Tibial nerve (tissue), 4 donors: Measurements from ENCODE around the gene CA12. TPM values are rescaled to one million over a fixed set of nuclear protein-coding genes. Genes with fewer than 3 reads are reported as not detected.

Experiments
- DNase-seq, 2 donors: peaks; one replicate each; pipeline ENCODE4 v3.0.0-alpha.2; 2019; ENCODE audit warnings: low spot score in 2 of 2
- H3K27ac ChIP-seq, 4 donors: fragments of 200-600 bp; sonication (generic) in 3 of 4; one replicate each; pipeline ENCODE4 v1.5.1; 2017 to 2019; ENCODE audit warnings: mild to moderate bottlenecking in 1 of 4
- H3K27me3 ChIP-seq, 2 donors: fragments of 200-600 bp; sonication (generic) in 1 of 2; one replicate each; pipeline versions ENCODE4 v1.5.1 to v1.6.0; 2017 to 2019
- H3K36me3 ChIP-seq, 3 donors: fragments of 200-600 bp; sonication (generic); one replicate each; pipeline ENCODE4 v1.5.1; 2018 to 2019
- H3K4me1 ChIP-seq, 4 donors: fragments of 200-600 bp; sonication (generic) in 3 of 4; one replicate each; pipeline ENCODE4 v1.5.1; 2017 to 2019
- H3K4me3 ChIP-seq, 4 donors: fragments of 200-600 bp; sonication (generic) in 3 of 4; one replicate each; pipeline ENCODE4 v1.5.1; 2017 to 2019; ENCODE audit warnings: mild to moderate bottlenecking in 1 of 4, moderate library complexity in 1 of 4
- H3K9me3 ChIP-seq, 4 donors: fragments of 200-600 bp; sonication (generic) in 3 of 4; one replicate each; pipeline ENCODE4 v1.5.1; 2017 to 2019
- EP300 ChIP-seq, 2 donors: sonication (generic); formaldehyde crosslinking; IDR thresholded peaks; one replicate each; pipeline ENCODE4 v1.6.1; 2017; ENCODE audit warnings: antibody characterized with exemption in 2 of 2, mild to moderate bottlenecking in 1 of 2
- POLR2A ChIP-seq, 2 donors: fragments of 450-650 bp; IDR thresholded peaks; one replicate each; pipeline ENCODE4 v1.6.1; 2017; ENCODE audit warnings: antibody characterized with exemption in 2 of 2, mild to moderate bottlenecking in 2 of 2, moderate library complexity in 2 of 2
- WGBS, 2 donors: methylation state at CpG; one replicate each; pipeline ENCODE4 v1.1.5; 2018; 5-methylcytosine and 5-hydroxymethylcytosine counted together
- total RNA-seq, 4 donors: library from RNA; depleted of rRNA; stranded (reverse); fragments of >200 nt; gene quantifications; one replicate each; pipeline ENCODE4 v1.1.0, GENCODE V29; 2016
- TF ChIP-seq, protein P1 (sequence below), 5 experiments: fragments of 200-600 bp in 3 of 5; fragments of 450-650 bp in 2 of 5; sonication (generic) in 3 of 5; IDR thresholded peaks; one replicate each; pipeline ENCODE4 v1.5.1; 2016 to 2019; ENCODE audit warnings: antibody characterized with exemption in 5 of 5, mild to moderate bottlenecking in 3 of 5, moderate library complexity in 2 of 5

The CA12 gene
- total RNA-seq, 4 donors from 2014 or later: 0.22 to 2.5 (median 1.1) TPM

DNA sequence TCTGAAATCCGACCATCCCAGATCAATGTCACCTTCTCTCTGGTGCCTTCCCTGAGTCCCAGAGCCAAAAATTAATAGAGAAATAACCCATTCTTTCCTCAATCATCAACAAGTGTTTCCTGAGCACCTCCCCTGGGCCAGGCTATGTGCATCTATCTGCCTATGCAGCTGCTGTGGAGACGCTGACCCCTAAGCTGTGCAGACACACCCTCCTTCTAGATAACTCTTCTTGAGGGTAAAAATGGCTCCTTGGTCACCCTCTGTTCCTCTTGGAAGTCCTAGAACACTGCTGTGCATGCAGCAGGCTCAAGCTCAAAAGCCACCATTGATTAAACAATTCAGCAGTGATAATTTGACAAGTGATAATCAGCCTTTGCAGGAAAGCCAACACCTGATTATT is 18.4 kb downstream of the CA12 start:
- Histone ChIP-seq H3K9me3 (no peaks in the 10 kb centered on the region), H3K4me3 (no peak overlapping the region), H3K27ac (no peak overlapping the region), H3K27me3 (no peaks in the 10 kb centered on the region), H3K36me3 (no peaks in the 10 kb centered on the region), H3K4me1 (no peaks in the 10 kb centered on the region)
- no peak for DNase-seq
- WGBS, 2 donors: 60 to 72% methylated on average over 2 of the region's 2 CpGs
- TF ChIP-seq POLR2A (IDR thresholded peaks at IDR 0.05): no peak
- TF ChIP-seq, protein P1, sequence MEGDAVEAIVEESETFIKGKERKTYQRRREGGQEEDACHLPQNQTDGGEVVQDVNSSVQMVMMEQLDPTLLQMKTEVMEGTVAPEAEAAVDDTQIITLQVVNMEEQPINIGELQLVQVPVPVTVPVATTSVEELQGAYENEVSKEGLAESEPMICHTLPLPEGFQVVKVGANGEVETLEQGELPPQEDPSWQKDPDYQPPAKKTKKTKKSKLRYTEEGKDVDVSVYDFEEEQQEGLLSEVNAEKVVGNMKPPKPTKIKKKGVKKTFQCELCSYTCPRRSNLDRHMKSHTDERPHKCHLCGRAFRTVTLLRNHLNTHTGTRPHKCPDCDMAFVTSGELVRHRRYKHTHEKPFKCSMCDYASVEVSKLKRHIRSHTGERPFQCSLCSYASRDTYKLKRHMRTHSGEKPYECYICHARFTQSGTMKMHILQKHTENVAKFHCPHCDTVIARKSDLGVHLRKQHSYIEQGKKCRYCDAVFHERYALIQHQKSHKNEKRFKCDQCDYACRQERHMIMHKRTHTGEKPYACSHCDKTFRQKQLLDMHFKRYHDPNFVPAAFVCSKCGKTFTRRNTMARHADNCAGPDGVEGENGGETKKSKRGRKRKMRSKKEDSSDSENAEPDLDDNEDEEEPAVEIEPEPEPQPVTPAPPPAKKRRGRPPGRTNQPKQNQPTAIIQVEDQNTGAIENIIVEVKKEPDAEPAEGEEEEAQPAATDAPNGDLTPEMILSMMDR (IDR thresholded peaks at IDR 0.05): no peak

DNA sequence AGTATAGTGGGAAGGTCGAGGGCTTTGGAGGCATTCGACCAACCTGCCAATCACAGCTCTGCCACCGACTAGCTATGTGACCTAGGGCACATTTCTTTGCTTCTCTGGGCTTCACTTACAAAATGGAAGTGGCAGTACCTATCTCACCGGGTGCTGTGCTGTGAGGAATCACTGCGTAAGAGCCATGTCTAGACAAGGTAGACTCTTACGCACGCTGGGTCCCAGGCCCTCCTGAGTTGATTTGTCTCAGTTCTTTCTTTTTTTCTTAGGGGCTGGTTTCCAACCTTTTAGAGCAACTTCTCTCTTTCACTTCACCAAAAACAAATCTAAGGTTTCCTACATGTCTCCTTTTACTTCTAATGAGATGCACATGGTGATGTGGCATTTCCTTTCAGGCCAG is 18.8 kb downstream of the CA12 start:
- H3K36me3 ChIP-seq: no peaks in the 10 kb centered on the region
- H3K27ac ChIP-seq: no peak overlapping the region
- H3K27me3 ChIP-seq: no peaks in the 10 kb centered on the region
- no peaks in the 10 kb centered on the region for H3K9me3 ChIP-seq
- no peaks in the 10 kb centered on the region for H3K4me1 ChIP-seq
- WGBS, 2 donors: 83 to 88% methylated on average over 7 of the region's 7 CpGs
- H3K4me3 ChIP-seq: no peak overlapping the region
- TF ChIP-seq EP300 (IDR thresholded peaks at IDR 0.05): no peak
- TF ChIP-seq POLR2A (IDR thresholded peaks at IDR 0.05): no peak
- TF ChIP-seq, protein P1 (IDR thresholded peaks at IDR 0.05): no peak
- DNase-seq: no peak

DNA sequence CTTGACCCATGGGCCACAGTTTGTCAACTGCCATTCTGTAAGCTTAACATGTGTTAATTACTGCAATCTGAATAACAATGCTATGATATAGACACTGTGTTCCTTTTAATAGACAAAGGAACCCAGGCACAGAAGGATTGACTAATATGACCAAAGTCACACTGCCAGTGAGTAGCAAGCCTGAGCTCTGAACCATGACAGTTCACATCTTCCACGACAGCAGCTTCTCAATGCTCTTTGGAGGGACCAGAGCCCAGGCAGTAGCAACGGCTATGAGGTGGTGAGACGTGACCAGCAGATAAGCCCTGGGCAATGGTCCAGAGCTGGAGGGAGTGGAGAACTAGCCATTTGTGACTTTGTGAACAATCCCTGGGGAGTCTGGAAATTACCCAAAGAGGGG is 19.4 kb downstream of the CA12 start:
- TF ChIP-seq POLR2A (IDR thresholded peaks at IDR 0.05) (no peak), EP300 (IDR thresholded peaks at IDR 0.05) (no peak)
- TF ChIP-seq, protein P1 (IDR thresholded peaks at IDR 0.05): no peak
- no peak overlapping the region for H3K4me3 ChIP-seq

DNA sequence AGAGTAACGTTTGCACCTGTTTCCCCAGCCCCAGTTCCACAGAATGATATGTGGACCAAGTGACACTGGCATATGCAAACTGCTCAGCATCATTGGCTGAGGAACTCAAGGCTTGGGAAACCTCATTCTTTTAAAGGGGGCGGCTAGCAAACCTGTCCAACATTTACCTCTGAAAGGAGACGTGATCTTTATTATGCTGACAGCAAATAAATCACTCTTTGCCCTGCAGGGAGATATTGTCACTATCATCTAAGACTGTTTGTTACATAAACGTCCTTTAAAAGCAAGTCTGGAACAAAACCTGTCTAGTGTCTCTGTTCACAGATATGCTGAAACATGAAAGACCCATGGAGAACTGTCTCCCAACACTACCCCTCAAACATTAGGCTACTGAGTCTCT is 21.5 kb downstream of the CA12 start:
- no peak for DNase-seq
- WGBS, 2 donors: 77 to 78% methylated on average over 4 of the region's 4 CpGs
- TF ChIP-seq POLR2A (IDR thresholded peaks at IDR 0.05): no peak
- no peak for TF ChIP-seq EP300 (IDR thresholded peaks at IDR 0.05)
- TF ChIP-seq, protein P1 (IDR thresholded peaks at IDR 0.05): no peak
- Histone ChIP-seq H3K4me3 (no peak overlapping the region), H3K27ac (no peak overlapping the region), H3K9me3 (no peaks in the 10 kb centered on the region), H3K27me3 (no peaks in the 10 kb centered on the region), H3K36me3 (no peaks in the 10 kb centered on the region), H3K4me1 (no peaks in the 10 kb centered on the region)

More for the DNA sequence above, 19.4 kb downstream of the CA12 start:
- Histone ChIP-seq H3K9me3 (no peaks in the 10 kb centered on the region), H3K27ac (no peak overlapping the region), H3K27me3 (no peaks in the 10 kb centered on the region), H3K4me1 (no peaks in the 10 kb centered on the region), H3K36me3 (no peaks in the 10 kb centered on the region)
- 59 to 66% methylated on average over 3 of the region's 3 CpGs for WGBS, 2 donors
- DNase-seq: no peak

DNA sequence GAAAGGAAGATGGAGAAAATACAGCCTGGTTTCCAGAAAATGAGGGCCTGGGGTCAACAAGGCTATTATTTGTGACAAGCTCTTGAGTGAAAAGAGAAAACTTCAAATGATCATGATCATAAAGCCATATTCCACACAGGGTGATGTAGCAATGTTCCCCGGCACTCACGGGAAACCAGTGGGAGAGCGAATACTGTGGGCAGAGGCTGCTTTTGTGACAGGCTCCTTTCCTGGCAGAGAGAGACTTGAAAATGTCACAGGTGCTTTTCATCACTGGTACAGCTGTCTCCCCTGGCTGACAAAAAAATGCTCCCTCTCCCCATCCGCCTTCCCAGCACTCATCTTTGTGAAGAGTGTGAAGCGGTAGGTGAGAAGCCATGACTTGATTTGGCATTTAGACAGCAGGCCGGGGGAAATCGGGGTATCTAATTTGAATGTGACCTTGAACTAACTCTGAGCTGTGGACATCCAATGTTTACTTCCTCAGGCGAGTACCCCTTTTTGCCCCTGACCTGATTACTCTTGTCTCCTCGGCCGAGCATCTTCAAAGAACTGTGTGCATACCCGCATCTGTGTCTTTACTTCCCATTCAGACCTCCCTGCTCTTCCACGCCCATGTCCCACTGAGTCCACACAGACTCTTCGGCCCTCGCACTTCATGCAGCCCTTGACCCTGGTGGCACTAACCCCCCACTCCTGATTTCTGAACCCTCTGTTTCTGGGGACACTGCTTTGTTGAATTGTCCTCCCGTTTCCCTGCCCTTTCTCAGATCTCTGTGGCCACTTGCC is 23.2 kb downstream of the CA12 start:
- no peaks in the 10 kb centered on the region for H3K9me3 ChIP-seq
- H3K36me3 ChIP-seq: no peaks in the 10 kb centered on the region
- TF ChIP-seq, protein P1 (IDR thresholded peaks at IDR 0.05): no peak
- no peak for TF ChIP-seq EP300 (IDR thresholded peaks at IDR 0.05)
- no peak for TF ChIP-seq POLR2A (IDR thresholded peaks at IDR 0.05)
- H3K4me3 ChIP-seq: no peak overlapping the region
- no peaks in the 10 kb centered on the region for H3K27me3 ChIP-seq
- 79 to 81% methylated on average over 15 of the region's 15 CpGs for WGBS, 2 donors
- no peaks in the 10 kb centered on the region for H3K4me1 ChIP-seq
- H3K27ac ChIP-seq: no peak overlapping the region
- no peak for DNase-seq
